ENCODE data around the gene ADCY2. TPM values are rescaled to one million over a fixed set of nuclear protein-coding genes. Genes with fewer than 3 reads are reported as not detected.

The ADCY2 gene
- total RNA-seq, 4 donors from 2014 or later: 2.6 to 24.8 (median 10.9) TPM

DNA sequence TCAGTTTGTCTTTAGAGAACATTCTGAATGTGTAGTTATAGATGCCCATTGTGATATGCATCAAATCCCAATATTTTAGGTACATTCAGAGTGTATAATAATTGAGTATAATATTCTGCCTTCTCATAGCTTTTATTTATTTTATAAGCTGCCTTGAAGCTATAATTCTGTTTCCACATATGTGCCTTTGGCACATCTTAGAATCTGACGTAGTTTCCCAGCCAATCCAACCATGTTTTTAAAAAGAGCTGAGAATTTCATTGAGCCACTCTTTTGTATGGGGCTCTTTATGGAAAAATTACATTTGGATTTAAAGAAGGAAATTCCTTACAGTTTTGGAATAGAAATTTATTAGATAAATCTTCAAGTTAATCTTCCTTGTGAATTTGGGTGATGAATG, 65.4 kb downstream of the ADCY2 start:
- Histone ChIP-seq H3K36me3 (no peaks in the 10 kb centered on the region), H3K9me3 (no peaks in the 10 kb centered on the region), H3K27me3 (no peaks in the 10 kb centered on the region), H3K4me1 (no peaks in the 10 kb centered on the region), H3K4me3 (no peak overlapping the region), H3K27ac (no peak overlapping the region)
- DNase-seq (ENCODE audit: low spot score in 2 of 2): no peak
- 68% methylated on average over 1 of the region's 1 CpG for WGBS
- TF ChIP-seq EP300 (IDR thresholded peaks at IDR 0.05): no peak
- TF ChIP-seq POLR2AphosphoS5 (IDR thresholded peaks at IDR 0.05): no peak

DNA sequence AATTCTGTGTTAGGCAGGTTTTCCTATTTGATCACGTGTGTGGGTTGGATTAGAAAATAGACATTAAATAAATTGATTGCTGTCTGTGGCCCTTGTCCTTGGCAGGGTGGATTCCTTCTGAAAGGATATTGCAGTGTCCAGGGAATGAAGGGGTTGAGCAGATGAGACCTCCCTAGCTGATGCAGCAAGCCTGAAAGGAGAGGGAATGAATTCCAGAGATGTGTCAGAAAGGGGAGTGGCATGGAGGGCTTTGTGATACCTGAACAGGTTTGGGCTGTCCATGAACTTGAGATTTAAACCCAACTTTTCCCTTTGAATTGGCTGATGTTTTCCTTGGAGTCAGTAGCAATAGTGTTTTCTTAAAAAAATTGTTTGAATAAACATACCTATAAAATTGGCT, 66.8 kb downstream of the ADCY2 start:
- H3K9me3 ChIP-seq: no peaks in the 10 kb centered on the region
- no peaks in the 10 kb centered on the region for H3K36me3 ChIP-seq
- no peak for TF ChIP-seq POLR2A (IDR thresholded peaks at IDR 0.05)
- TF ChIP-seq EP300 (IDR thresholded peaks at IDR 0.05): no peak
- no peak for TF ChIP-seq POLR2AphosphoS5 (IDR thresholded peaks at IDR 0.05)
- WGBS: 95% methylated on average over 1 of the region's 1 CpG
- no peaks in the 10 kb centered on the region for H3K4me1 ChIP-seq
- H3K27ac ChIP-seq: no peak overlapping the region
- H3K27me3 ChIP-seq: no peaks in the 10 kb centered on the region
- DNase-seq (ENCODE audit: low spot score in 2 of 2): no peak
- no peak overlapping the region for H3K4me3 ChIP-seq

DNA sequence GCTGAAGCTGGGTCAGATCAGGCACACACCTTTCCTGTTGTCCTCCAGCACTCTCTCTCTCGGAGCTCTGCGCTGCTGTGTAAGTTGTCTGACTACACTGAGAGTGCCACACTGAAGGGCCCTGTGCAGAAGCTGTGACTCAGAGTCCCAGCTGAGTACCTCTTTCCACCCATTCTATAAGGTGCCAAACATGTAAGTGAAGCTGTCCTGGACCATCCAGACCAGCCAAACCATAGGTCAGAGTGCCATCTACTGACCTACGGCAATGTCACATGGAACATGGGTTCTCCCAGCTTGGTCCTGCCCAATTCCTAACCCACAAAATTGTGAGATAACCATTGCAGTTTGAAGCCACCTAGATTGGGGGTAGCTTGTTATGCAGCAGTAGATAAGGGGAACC, 68.2 kb downstream of the ADCY2 start:
- Histone ChIP-seq H3K9me3 (no peaks in the 10 kb centered on the region), H3K27ac (no peak overlapping the region), H3K36me3 (no peaks in the 10 kb centered on the region), H3K4me1 (no peaks in the 10 kb centered on the region), H3K27me3 (no peaks in the 10 kb centered on the region), H3K4me3 (no peak overlapping the region)
- WGBS: 91% methylated on average over 3 of the region's 3 CpGs
- DNase-seq (ENCODE audit: low spot score in 2 of 2): no peak
- TF ChIP-seq EP300 (IDR thresholded peaks at IDR 0.05) (no peak), POLR2AphosphoS5 (IDR thresholded peaks at IDR 0.05) (no peak), POLR2A (IDR thresholded peaks at IDR 0.05) (no peak)
- TF ChIP-seq, protein P1, sequence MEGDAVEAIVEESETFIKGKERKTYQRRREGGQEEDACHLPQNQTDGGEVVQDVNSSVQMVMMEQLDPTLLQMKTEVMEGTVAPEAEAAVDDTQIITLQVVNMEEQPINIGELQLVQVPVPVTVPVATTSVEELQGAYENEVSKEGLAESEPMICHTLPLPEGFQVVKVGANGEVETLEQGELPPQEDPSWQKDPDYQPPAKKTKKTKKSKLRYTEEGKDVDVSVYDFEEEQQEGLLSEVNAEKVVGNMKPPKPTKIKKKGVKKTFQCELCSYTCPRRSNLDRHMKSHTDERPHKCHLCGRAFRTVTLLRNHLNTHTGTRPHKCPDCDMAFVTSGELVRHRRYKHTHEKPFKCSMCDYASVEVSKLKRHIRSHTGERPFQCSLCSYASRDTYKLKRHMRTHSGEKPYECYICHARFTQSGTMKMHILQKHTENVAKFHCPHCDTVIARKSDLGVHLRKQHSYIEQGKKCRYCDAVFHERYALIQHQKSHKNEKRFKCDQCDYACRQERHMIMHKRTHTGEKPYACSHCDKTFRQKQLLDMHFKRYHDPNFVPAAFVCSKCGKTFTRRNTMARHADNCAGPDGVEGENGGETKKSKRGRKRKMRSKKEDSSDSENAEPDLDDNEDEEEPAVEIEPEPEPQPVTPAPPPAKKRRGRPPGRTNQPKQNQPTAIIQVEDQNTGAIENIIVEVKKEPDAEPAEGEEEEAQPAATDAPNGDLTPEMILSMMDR (IDR thresholded peaks at IDR 0.05): no peak

DNA sequence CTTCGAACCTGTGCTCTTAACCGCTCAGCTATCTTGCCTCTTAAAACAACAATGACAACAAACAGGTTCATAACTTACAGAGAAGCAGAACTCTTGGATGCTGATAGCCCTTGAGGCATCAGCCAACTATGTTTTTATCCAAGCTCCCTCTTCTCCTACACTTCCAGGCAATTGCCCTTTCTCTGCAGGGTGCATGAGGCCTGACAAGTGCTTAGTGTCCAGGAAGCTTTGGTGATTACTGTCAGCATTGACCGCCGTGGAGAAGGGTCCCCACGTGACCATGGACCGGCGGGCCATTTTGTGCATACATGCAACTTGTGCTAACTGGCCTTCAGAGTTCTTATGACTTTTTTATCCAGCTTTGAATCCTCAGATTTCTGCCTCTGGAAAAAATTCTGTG, 71.2 kb downstream of the ADCY2 start:
- 81% methylated on average over 7 of the region's 7 CpGs for WGBS
- Histone ChIP-seq H3K27ac (no peak overlapping the region), H3K9me3 (no peaks in the 10 kb centered on the region), H3K4me1 (no peaks in the 10 kb centered on the region), H3K4me3 (no peak overlapping the region), H3K36me3 (no peaks in the 10 kb centered on the region), H3K27me3 (no peaks in the 10 kb centered on the region)
- DNase-seq (ENCODE audit: low spot score in 2 of 2): no peak
- TF ChIP-seq EP300 (IDR thresholded peaks at IDR 0.05) (no peak), POLR2AphosphoS5 (IDR thresholded peaks at IDR 0.05) (no peak), POLR2A (IDR thresholded peaks at IDR 0.05) (no peak)
- TF ChIP-seq, protein P1 (IDR thresholded peaks at IDR 0.05): no peak

DNA sequence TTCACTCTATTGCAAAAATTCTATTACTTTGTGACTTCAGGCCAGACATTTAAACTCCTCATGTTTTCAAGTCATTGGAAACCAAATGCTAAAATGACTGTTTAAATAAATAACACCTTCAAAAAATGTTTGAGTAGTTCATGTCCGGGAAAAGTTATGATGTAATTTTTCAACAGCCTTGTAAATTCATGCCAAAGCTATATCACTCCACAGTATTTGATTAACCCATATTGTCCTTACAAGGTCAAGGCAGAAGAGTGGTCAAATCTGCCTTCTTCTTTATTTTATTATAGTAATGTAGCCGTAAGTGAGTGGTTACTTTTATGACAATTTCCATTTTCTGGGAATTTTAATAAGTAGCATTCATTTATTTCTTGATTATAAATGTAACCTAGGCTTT, 72.8 kb downstream of the ADCY2 start:
- H3K4me3 ChIP-seq: no peak overlapping the region
- DNase-seq (ENCODE audit: low spot score in 2 of 2): no peak
- TF ChIP-seq POLR2A (IDR thresholded peaks at IDR 0.05) (no peak), POLR2AphosphoS5 (IDR thresholded peaks at IDR 0.05) (no peak), EP300 (IDR thresholded peaks at IDR 0.05) (no peak)
- TF ChIP-seq, protein P1 (IDR thresholded peaks at IDR 0.05): no peak
- H3K4me1 ChIP-seq: no peaks in the 10 kb centered on the region
- H3K9me3 ChIP-seq: no peaks in the 10 kb centered on the region
- H3K27ac ChIP-seq: no peak overlapping the region
- H3K27me3 ChIP-seq: no peaks in the 10 kb centered on the region
- no peaks in the 10 kb centered on the region for H3K36me3 ChIP-seq
- 67% methylated on average over 2 of the region's 2 CpGs for WGBS

DNA sequence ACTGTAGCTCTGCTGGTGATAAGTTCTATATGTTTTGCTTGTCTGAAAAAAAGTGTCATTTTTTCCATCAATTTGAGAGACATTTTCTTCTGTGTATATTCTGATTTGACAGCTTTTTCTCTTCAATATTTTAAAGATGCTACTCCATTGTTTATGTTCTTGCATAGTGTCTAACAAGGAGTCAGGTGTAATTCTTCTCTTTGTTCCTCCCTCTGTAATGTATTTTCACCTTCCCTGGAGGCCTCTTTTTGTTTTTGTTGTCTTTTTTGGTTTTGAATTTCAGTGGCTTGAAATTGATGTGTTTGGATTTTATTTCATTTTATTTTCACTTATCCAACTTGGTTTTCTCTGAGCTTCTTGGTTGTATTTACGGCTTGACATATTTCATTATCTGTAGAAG, 75.8 kb downstream of the ADCY2 start:
- no peak for DNase-seq (ENCODE audit: low spot score in 2 of 2)
- Histone ChIP-seq H3K4me3 (no peak overlapping the region), H3K27ac (no peak overlapping the region), H3K9me3 (no peaks in the 10 kb centered on the region), H3K27me3 (no peaks in the 10 kb centered on the region), H3K36me3 (no peaks in the 10 kb centered on the region), H3K4me1 (no peaks in the 10 kb centered on the region)
- WGBS: 93% methylated on average over 1 of the region's 1 CpG
- TF ChIP-seq EP300 (IDR thresholded peaks at IDR 0.05): no peak
- no peak for TF ChIP-seq POLR2AphosphoS5 (IDR thresholded peaks at IDR 0.05)
- TF ChIP-seq POLR2A (IDR thresholded peaks at IDR 0.05): no peak
- TF ChIP-seq, protein P1 (IDR thresholded peaks at IDR 0.05): no peak
